Brain pericyte (primary cell): Measurements from ENCODE around the gene GLT8D2.
A peak's percentile ranks its signal among the peaks of the same experiment; 100 is the strongest.

Source experiments
- DNase-seq: peaks from one replicate; pipeline ENCODE4 v3.0.0-alpha.2; 2012; ENCODE audit warnings: low read depth, low spot score

Gene GLT8D2

GRCh38 chr12:104000807-104001434, 49.1 kb downstream of the GLT8D2 start:
- no peak for DNase-seq

- DNase-seq: no peak
Observed at GRCh38 chr12:103998976-103999375, 51.0 kb downstream of the GLT8D2 start.

- no peak for DNase-seq
Observed at GRCh38 chr12:103997286-103997900, 52.6 kb downstream of the GLT8D2 start.

GRCh38 chr12:103996595-103996994, 53.4 kb downstream of the GLT8D2 start:
- no peak for DNase-seq

GRCh38 chr12:103994235-103994634, 55.8 kb downstream of the GLT8D2 start:
- no peak for DNase-seq

GRCh38 chr12:103986829-103987228, 63.2 kb downstream of the GLT8D2 start:
- no peak for DNase-seq

GRCh38 chr12:103978384-103978982, 71.5 kb downstream of the GLT8D2 start:
- no peak for DNase-seq

- DNase-seq: no peak
Observed at GRCh38 chr12:103975368-103975767, 74.6 kb downstream of the GLT8D2 start.

GRCh38 chr12:103973909-103974308, 76.1 kb downstream of the GLT8D2 start:
- DNase-seq: no peak

- no peak for DNase-seq
Observed at GRCh38 chr12:103969391-103969790, 80.6 kb downstream of the GLT8D2 start.

- no peak for DNase-seq
Observed at GRCh38 chr12:103966736-103967135, 83.3 kb downstream of the GLT8D2 start.

GRCh38 chr12:103965590-103966504, 84.1 kb downstream of the GLT8D2 start, which contains the start of gene TDG:
Gene TDG, plus strand, starts transcription at chr12:103965872. Its CDS starts 166 bp downstream, at chr12:103966038.
- peak; percentile 97 for DNase-seq

GRCh38 chr12:103965255-103965589, 84.8 kb downstream of the GLT8D2 start:
- DNase-seq: no peak

- DNase-seq: no peak
Observed at GRCh38 chr12:103964805-103965204, 85.2 kb downstream of the GLT8D2 start.

- no peak for DNase-seq
Observed at GRCh38 chr12:103962493-103962892, 87.5 kb downstream of the GLT8D2 start.

GRCh38 chr12:103960616-103961227, 89.3 kb downstream of the GLT8D2 start:
- DNase-seq: no peak

- no peak for DNase-seq
Observed at GRCh38 chr12:103958621-103959020, 91.4 kb downstream of the GLT8D2 start.

GRCh38 chr12:103957865-103958388, 92.1 kb downstream of the GLT8D2 start:
- DNase-seq: no peak

GRCh38 chr12:103956509-103957027, 93.4 kb downstream of the GLT8D2 start:
- DNase-seq: no peak

GRCh38 chr12:103955811-103956508, 94.0 kb downstream of the GLT8D2 start:
- DNase-seq: no peak

GRCh38 chr12:103952497-103952896, 97.5 kb downstream of the GLT8D2 start:
- no peak for DNase-seq
